ENCODE measurements around the gene ELK4.
A peak's percentile ranks its signal among the peaks of the same experiment; 100 is the strongest.

ELK4 gene

DNA sequence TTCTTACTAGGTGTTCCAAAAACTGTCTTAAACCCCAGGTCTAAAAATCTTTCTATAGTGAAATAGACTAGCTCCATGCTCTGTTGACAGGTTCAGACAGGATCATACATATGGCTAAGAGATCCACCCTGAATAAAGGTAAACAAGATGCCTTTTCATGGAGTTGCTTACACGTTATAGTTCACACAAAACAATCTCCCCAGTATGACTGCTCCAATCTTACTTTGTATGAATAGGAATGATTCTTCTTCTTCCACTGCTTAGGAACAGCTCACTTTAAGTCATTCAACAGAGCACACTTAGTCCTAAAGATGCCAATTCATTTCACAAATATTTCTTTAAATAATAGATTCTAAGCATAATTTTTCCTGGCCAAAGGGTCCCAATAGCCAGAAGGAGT, 16.0 kb downstream of the ELK4 start:
- no peak overlapping the region for H3K4me3 ChIP-seq (ENCODE audit: low read length)
- TF ChIP-seq, protein P1, sequence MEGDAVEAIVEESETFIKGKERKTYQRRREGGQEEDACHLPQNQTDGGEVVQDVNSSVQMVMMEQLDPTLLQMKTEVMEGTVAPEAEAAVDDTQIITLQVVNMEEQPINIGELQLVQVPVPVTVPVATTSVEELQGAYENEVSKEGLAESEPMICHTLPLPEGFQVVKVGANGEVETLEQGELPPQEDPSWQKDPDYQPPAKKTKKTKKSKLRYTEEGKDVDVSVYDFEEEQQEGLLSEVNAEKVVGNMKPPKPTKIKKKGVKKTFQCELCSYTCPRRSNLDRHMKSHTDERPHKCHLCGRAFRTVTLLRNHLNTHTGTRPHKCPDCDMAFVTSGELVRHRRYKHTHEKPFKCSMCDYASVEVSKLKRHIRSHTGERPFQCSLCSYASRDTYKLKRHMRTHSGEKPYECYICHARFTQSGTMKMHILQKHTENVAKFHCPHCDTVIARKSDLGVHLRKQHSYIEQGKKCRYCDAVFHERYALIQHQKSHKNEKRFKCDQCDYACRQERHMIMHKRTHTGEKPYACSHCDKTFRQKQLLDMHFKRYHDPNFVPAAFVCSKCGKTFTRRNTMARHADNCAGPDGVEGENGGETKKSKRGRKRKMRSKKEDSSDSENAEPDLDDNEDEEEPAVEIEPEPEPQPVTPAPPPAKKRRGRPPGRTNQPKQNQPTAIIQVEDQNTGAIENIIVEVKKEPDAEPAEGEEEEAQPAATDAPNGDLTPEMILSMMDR (conservative IDR thresholded peaks at IDR 0.05; ENCODE audit: low read depth, low read length) = no peak

DNA sequence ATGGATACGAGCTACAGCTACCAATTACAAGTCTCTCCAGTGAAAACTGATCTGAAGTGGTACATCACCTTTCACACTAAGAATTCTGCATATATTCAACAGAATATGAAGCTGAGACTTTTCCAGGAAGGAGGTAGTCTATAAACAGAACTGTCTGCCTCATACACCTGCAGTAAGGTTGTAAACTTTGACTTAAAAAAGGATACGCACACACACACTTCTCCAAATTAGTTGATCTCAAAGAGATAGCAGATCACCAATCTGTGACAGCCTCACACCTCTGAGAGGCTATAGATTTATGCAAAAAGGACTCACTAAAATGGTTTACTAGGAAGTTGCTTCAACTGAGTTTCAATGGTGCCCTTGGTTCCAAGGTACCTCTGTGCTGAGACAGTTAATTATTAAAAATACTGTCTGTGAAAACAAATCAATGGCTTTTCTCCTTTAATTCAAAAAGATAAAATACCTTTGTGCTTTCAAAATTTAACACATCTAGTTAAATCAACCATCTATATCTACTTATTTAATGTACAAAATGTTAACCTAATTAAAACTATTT, 17.9 kb downstream of the ELK4 start:
- DNase-seq (ENCODE audit: low read depth) = no peak
- no peak overlapping the region for H3K4me3 ChIP-seq (ENCODE audit: low read length)
- TF ChIP-seq, protein P1 (conservative IDR thresholded peaks at IDR 0.05; ENCODE audit: low read depth, low read length) = no peak

More for the DNA sequence above, 16.0 kb downstream of the ELK4 start:
- no peak for DNase-seq (ENCODE audit: low read depth)

DNA sequence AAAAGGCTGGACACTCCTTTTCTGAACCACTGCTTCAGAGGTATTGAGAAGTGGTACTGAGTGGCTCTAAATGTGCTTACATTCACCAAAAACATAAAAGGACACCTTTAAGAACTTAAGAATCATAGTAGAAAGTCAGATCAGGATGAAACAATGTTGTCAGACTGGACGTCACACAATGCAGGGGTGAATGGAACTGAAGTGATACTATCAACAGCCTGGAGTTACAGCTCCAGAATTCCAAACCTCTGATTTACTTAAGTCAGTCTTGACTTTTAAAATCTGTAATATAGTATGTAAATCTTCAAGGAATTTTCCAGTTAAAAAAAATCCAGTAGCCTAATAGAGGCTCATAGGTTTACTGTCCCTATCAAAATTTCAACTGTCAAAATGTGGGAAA, 19.3 kb downstream of the ELK4 start:
- TF ChIP-seq, protein P1 (conservative IDR thresholded peaks at IDR 0.05; ENCODE audit: low read depth, low read length) = no peak
- H3K4me3 ChIP-seq (ENCODE audit: low read length) = no peak overlapping the region
- DNase-seq (ENCODE audit: low read depth) = no peak

DNA sequence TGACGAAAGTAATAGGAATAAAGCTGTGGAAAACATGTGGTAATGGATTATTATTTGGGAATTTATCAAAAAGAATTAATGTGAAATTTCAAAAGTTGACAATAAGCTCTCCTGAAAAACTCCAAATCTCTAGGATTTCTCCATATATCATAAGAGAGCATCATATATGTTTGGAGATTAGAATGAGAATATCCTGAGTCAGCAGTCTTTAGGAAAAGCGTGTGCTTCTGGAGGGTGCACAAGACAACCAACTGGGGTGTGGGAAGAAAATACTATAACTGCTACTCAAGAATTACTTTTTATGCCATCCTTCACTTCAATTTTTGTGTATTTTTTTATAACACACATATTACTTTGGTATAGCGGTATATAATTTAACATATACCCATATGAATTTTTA, 19.7 kb downstream of the ELK4 start:
- H3K4me3 ChIP-seq (ENCODE audit: low read length) = no peak overlapping the region
- TF ChIP-seq, protein P1 (conservative IDR thresholded peaks at IDR 0.05; ENCODE audit: low read depth, low read length) = no peak
- DNase-seq (ENCODE audit: low read depth) = no peak

DNA sequence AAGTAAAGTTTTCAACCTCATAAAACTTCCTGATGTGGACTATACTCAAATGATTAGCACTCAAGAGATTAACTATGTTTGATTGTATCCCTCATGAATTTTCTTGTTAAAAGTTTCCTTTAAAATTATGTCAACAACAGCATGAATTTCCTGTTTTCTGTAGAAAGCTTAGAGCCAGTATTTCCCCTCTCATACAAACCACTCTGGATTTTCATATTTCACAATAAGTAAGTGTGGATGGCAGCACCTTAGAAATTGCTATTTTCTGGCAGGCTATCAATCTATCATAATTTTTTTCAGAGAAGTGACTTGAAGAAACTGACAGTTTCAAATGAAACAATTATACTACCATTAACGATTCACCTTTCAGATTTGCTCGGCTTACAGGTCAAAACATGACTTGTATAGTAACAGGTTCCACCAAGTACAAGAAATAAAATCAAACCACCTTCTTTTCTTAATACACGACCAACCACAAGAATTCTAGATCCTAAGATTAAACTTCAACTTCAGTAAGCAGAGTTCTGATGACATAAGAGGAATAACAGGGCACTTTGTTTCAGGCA, 20.8 kb downstream of the ELK4 start:
- TF ChIP-seq, protein P1 (conservative IDR thresholded peaks at IDR 0.05; ENCODE audit: low read depth, low read length) = no peak
- DNase-seq (ENCODE audit: low read depth) = peak; percentile 87

DNA sequence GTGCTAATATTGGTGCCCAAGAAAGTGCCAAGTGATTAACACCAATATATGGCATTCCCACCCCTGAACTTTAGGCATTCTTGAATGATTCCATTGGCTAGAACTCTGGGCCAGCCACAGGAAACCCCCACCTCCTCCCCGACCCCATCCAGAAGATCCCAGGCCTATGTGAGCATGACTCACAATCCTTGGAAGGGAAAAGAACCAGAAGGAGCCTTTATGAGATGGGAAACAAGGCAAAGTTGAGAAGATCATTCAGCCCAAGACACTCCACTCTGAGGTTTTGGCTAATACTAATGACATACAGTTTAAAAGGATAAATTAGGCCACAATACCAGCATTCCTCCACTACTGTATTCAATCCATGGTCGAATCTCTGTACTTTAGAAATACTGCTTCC, 21.8 kb downstream of the ELK4 start:
- peak; percentile 62 for DNase-seq (ENCODE audit: low read depth)
- no peak overlapping the region for H3K4me3 ChIP-seq (ENCODE audit: low read length)
- TF ChIP-seq, protein P1 (conservative IDR thresholded peaks at IDR 0.05; ENCODE audit: low read depth, low read length) = no peak

More for the DNA sequence above, 20.8 kb downstream of the ELK4 start:
- H3K4me3 ChIP-seq (ENCODE audit: low read length) = no peak overlapping the region

DNA sequence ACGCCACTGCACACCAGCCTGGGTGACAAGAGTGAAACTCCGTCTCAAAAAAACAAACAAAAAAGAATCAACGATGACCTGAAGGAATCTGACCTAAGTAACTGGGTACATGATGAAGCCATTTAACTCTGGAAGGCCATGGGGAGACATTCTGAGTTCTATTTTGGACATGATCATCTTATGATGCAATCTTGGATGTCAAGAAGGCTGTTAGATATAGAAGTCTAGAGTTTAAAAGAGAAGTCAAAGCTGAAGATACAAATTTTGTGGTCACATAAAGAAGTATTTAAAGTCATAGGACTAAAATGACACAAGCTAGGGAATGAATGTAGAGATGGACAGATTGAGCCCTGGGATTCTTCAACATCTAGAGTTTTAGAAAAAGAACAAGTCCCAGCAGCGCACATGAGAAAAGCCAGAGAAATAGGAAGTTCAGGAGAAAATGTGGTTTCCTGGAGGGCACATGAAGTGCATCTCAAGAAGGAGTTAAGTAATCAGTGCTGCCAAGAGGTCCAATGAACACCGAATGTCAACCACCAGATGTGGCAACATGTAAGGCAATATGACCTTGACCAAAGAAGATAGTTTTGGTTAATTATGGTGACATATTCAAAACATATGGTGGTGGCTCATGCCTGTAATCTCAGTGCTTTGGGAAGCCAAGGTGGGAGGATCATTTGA, 26.8 kb downstream of the ELK4 start:
- H3K4me3 ChIP-seq (ENCODE audit: low read length) = no peak overlapping the region
- TF ChIP-seq, protein P1 (conservative IDR thresholded peaks at IDR 0.05; ENCODE audit: low read depth, low read length) = no peak
- DNase-seq (ENCODE audit: low read depth) = no peak

Data from retinal pigment epithelial cell (primary cell).